ENCODE results near the gene MRPS12.

MRPS12 gene

GRCh38 chr19:38977445-38978325 lies 46.9 kb downstream of the MRPS12 start:
- DNase-seq = no peak

- DNase-seq = no peak
These were observed 47.6 kb downstream of the MRPS12 start for GRCh38 chr19:38978326-38978689.

GRCh38 chr19:38979812-38980211 lies 49.1 kb downstream of the MRPS12 start:
- no peak for DNase-seq

- DNase-seq = no peak
These were observed 50.0 kb downstream of the MRPS12 start for GRCh38 chr19:38980583-38981374.
